Adrenal gland (tissue), 12 donors: ENCODE results near the gene PLCH2. TPM values are rescaled to one million over a fixed set of nuclear protein-coding genes. Genes with fewer than 3 reads are reported as not detected.

Experiments
- DNase-seq, 7 donors: peaks; one replicate each; pipeline ENCODE4 v3.0.0-alpha.2; 2019 to 2020
- H3K27ac ChIP-seq, 5 donors: fragments of 200-600 bp; sonication (generic) in 4 of 5; 1 replicate in 3 of 5; 2 replicates in 2 of 5; pipeline versions ENCODE4 v1.5.1 to v1.8.0; 2016 to 2020; ENCODE audit warnings: mild to moderate bottlenecking in 1 of 5
- H3K27me3 ChIP-seq: fragments of 200-600 bp; 2 replicates; pipeline ENCODE4 v1.8.0; 2021
- H3K36me3 ChIP-seq, 2 donors: fragments of 200-600 bp; replicated peaks in 1 of 2; 1 replicate in 1 of 2; 2 replicates in 1 of 2; pipeline versions ENCODE4 v1.5.1 to v1.8.0; 2018 to 2022
- H3K4me1 ChIP-seq, 2 donors: fragments of 200-600 bp; replicated peaks in 1 of 2; 1 replicate in 1 of 2; 2 replicates in 1 of 2; pipeline versions ENCODE4 v1.5.1 to v1.8.0; 2018 to 2021
- H3K4me3 ChIP-seq, 4 donors: fragments of 200-600 bp; sonication (generic) in 3 of 4; one replicate each; pipeline ENCODE4 v1.5.1; 2016 to 2018
- H3K9me3 ChIP-seq, 3 donors: fragments of 200-600 bp; sonication (generic) in 1 of 3; replicated peaks in 1 of 3; 1 replicate in 2 of 3; 2 replicates in 1 of 3; pipeline versions ENCODE4 v1.5.1 to v1.8.0; 2016 to 2021
- POLR2A ChIP-seq, 2 donors: fragments of 450-650 bp; IDR thresholded peaks; one replicate each; pipeline ENCODE4 v1.6.1; 2017; ENCODE audit warnings: antibody characterized with exemption in 2 of 2, mild to moderate bottlenecking in 2 of 2, moderate library complexity in 1 of 2
- WGBS, 4 donors: extraction: QIAGEN DNeasy Blood & Tissue Kit in 2 of 4; methylation state at CpG; one replicate each; pipeline versions ENCODE4 v1.1.5 to v1.1.7; 2013 to 2017; 5-methylcytosine and 5-hydroxymethylcytosine counted together
- intact Hi-C, 2 donors: fragments of 100-400 bp; cut with DNase I; formaldehyde crosslinking; loops; one replicate each; pipeline versions ENCODE4 v1.14.1 to v1.15.0; 2022 to 2023
- polyA plus RNA-seq, 3 donors: library from polyadenylated mRNA; stranded (reverse); fragments of 200-250 nt in 2 of 3; fragments of 350-450 nt in 1 of 3; fragmentation: Illumina TruSeq in 1 of 3; extraction: RNeasy Lipid Tissue Mini Kit (QIAGEN cat#74804) in 1 of 3; gene quantifications; one replicate each; pipeline ENCODE4 v1.2.3, GENCODE V29; 2013 to 2014
- total RNA-seq, 9 donors: library from RNA; depleted of rRNA in 4 of 9; stranded (reverse); fragments of >200 nt in 4 of 9; fragments of 120-200 nt in 1 of 9; fragmentation: NEBNext Ultra II Directional in 1 of 9; extraction: Animal tissue kit (Norgen Biotek cat#: 25700) in 1 of 9; gene quantifications; one replicate each; pipeline versions ENCODE4 v1.1.0 to v1.2.4, GENCODE V29; 2013 to 2023
- TF ChIP-seq, protein P1 (sequence below), 6 experiments: fragments of 450-650 bp in 4 of 6; fragments of 200-600 bp in 2 of 6; sonication (generic) in 1 of 6; IDR thresholded peaks; 1 replicate in 5 of 6; 2 replicates in 1 of 6; pipeline versions ENCODE4 v1.5.1 to v1.8.0; 2016 to 2021; ENCODE audit warnings: antibody characterized with exemption in 6 of 6, mild to moderate bottlenecking in 2 of 6, moderate library complexity in 1 of 6
- donor health status: healthy with polysubstance abuse.
- donor health status: Bipolar disorder and iron deficiency.
- donor health status: DM: yes; HTN: yes; CAD: no.
- donor health status: DM: no; HTN: no; CAD: no.
- donor health status: DM: no; HTN: no; CAD: no.
- donor health status: DM: yes; HTN: yes; CAD: no.

PLCH2 gene
- total and polyA plus RNA-seq, 12 donors, result 0.22 to 66.3 (median 2.2) TPM; not detected in 1

DNA sequence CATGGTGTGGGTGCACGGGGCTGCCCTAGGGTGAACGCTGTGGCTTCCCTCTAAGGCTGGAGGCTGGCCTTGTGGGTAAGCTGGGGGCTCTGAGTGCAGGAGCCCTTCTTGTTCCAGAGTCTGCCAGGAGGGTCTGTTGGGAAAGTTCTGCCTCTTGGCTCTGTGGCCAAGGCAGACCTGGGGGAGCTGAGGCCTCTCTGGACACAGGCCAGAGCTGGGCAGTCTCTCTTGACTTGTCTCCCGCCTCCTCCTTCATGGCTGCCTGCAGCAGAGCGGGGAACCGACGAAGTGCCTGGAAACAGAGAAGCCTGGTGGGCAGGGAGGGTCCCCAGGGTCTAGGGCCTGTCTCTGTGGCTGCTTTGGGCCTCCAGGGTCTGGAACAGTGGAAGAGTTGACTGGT, 33.4 kb upstream of the PLCH2 start:
- DNase-seq, result no peak
- TF ChIP-seq POLR2A (IDR thresholded peaks at IDR 0.05), result no peak
- TF ChIP-seq, protein P1, sequence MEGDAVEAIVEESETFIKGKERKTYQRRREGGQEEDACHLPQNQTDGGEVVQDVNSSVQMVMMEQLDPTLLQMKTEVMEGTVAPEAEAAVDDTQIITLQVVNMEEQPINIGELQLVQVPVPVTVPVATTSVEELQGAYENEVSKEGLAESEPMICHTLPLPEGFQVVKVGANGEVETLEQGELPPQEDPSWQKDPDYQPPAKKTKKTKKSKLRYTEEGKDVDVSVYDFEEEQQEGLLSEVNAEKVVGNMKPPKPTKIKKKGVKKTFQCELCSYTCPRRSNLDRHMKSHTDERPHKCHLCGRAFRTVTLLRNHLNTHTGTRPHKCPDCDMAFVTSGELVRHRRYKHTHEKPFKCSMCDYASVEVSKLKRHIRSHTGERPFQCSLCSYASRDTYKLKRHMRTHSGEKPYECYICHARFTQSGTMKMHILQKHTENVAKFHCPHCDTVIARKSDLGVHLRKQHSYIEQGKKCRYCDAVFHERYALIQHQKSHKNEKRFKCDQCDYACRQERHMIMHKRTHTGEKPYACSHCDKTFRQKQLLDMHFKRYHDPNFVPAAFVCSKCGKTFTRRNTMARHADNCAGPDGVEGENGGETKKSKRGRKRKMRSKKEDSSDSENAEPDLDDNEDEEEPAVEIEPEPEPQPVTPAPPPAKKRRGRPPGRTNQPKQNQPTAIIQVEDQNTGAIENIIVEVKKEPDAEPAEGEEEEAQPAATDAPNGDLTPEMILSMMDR (IDR thresholded peaks at IDR 0.05), result no peak
- WGBS, 4 donors, result 33 to 60% (median 47%) methylated on average over 2 to 6 of the region's 6 CpGs
- no peak overlapping the region for H3K4me3 ChIP-seq
- intact Hi-C loops, result no loop called here
- no peaks in the 10 kb centered on the region for H3K4me1 ChIP-seq
- H3K36me3 ChIP-seq, result no peaks in the 10 kb centered on the region
- H3K27me3 ChIP-seq, result peaks cover 41% of the 10 kb centered on the region
- no peak overlapping the region for H3K27ac ChIP-seq
- no peaks in the 10 kb centered on the region for H3K9me3 ChIP-seq

DNA sequence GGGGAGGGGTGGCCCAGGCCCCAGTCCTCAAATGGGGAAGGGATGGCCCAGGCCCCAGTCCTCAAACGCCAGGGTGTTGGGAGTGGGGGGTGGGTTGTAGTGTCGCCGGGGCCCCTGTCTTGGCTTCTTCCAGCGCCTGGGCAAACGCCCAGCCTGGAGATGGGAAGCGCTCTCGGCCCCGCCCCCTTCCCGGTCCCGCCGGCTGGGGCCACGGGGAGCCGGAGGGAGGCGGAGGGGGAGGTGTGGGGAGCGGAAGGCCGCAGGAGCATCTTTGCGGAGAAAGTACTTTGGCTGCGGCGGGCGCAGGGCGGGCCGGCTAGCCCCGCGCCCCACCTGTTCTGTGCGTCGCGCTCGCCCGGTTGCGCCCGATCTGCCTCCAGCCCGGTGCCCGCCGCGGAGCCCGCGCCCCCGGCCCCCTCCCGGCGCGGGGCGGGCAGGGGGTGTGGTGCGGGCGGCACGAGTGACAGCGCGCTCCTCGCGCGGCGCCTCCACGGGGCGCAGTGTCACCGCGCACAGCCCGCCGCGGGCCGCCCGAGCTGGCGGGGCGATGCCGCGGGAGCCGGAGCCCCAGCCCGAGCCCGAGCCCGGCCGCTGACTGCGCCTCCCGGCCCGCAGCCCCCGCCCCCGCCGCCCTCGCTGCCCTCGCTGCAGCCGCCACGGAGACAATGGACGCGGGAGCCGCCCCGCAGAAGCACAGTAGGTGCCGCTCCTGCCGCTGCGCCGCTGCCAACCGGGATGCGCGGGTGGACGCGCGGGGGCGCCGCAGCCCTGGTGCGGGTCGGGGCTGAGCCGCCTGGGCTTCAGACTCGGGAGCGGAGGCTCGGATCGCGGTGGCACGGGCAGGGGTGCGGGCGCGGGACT, 32.6 kb upstream of the PLCH2 start:
- Histone ChIP-seq H3K4me3 (no peak overlapping the region), H3K27me3 (peaks cover 41% of the 10 kb centered on the region), H3K9me3 (no peaks in the 10 kb centered on the region), H3K4me1 (no peaks in the 10 kb centered on the region), H3K27ac (no peak overlapping the region), H3K36me3 (no peaks in the 10 kb centered on the region)
- 0 to 2% (median 1%) methylated on average over 20 to 101 of the region's 107 CpGs for WGBS, 4 donors
- intact Hi-C loops, result no loop called here
- no peak for TF ChIP-seq POLR2A (IDR thresholded peaks at IDR 0.05)
- TF ChIP-seq, protein P1 (IDR thresholded peaks at IDR 0.05), result peak in 2 of 6 experiments; percentile 5 to 33
- DNase-seq, result no peak

DNA sequence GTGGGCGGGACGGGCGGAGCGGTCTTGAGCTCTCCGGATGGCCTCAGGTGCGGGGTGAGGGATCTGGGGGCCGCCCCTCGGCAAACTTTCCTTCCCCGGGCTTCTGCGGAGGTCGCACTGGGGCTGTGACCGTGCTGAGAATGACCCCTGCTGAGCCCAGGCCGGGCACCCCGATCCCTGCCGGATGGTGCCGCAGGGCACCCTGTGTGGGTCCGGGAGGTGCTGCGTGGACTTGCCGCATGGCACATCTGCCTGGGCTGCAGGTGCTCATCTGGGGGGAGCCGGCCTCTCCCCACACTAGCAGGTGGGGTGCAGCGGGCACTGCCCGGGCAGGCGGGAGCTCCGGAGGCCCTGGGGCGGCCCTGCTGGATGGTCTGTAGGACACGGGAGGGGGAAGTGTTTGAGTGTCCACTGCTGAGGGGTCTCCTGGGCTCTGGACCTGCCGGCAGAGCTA, 31.9 kb upstream of the PLCH2 start:
- Histone ChIP-seq H3K27ac (no peak overlapping the region), H3K4me1 (no peaks in the 10 kb centered on the region), H3K36me3 (no peaks in the 10 kb centered on the region), H3K27me3 (peaks cover 41% of the 10 kb centered on the region), H3K4me3 (no peak overlapping the region), H3K9me3 (no peaks in the 10 kb centered on the region)
- no peak for TF ChIP-seq POLR2A (IDR thresholded peaks at IDR 0.05)
- TF ChIP-seq, protein P1 (IDR thresholded peaks at IDR 0.05), result no peak
- intact Hi-C loops, result no loop called here
- WGBS, 4 donors, result 7 to 42% (median 33%) methylated on average over 11 to 27 of the region's 27 CpGs
- no peak for DNase-seq

DNA sequence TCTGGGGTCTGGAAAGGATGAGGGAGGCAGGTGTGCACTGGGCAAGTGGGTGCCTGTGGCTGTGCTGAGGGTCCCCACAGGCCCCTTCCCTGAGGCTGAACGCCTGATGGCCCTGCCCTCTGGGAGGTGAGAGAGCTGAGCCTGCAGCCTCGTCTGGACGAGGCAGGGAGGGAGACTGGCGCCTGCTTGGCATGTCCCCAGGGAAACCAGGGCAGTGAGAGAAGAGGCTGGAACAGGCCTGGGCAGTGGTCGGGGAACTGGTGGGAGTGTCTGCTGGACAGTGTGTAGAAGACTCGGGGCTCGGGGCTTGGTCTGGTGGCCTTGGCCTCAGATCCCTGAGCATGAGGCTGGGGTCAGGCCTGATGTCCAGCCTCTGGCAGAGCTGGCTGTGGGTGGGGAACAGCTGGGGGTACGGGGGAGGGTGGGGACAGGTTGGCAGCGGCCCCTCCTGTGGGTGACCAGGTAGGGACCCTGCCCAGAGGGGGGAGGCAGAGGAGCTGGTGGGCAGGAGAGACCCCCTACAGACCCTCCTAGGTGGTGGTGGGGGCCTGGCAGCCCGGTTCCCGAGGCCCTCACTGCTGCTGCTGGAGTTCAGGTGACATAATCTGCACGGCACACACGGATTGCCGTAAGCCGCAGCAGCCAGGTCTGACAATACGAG, 30.8 kb upstream of the PLCH2 start:
- Histone ChIP-seq H3K4me3 (no peak overlapping the region), H3K9me3 (no peaks in the 10 kb centered on the region), H3K36me3 (no peaks in the 10 kb centered on the region), H3K27me3 (peaks cover 37% of the 10 kb centered on the region), H3K4me1 (no peaks in the 10 kb centered on the region), H3K27ac (no peak overlapping the region)
- WGBS, 4 donors, result 53 to 63% (median 60%) methylated on average over 12 to 16 of the region's 16 CpGs
- TF ChIP-seq, protein P1 (IDR thresholded peaks at IDR 0.05), result no peak
- TF ChIP-seq POLR2A (IDR thresholded peaks at IDR 0.05), result no peak
- DNase-seq, result no peak
- intact Hi-C loops, result no loop called here
